Fibroblast of skin of back (primary cell): ENCODE measurements around the gene LRP5.
A peak's percentile ranks its signal among the peaks of the same experiment; 100 is the strongest.

ENCODE experiments used
- DNase-seq: peaks from one replicate; pipeline ENCODE4 v3.0.0-alpha.2; 2013

The LRP5 gene

DNA sequence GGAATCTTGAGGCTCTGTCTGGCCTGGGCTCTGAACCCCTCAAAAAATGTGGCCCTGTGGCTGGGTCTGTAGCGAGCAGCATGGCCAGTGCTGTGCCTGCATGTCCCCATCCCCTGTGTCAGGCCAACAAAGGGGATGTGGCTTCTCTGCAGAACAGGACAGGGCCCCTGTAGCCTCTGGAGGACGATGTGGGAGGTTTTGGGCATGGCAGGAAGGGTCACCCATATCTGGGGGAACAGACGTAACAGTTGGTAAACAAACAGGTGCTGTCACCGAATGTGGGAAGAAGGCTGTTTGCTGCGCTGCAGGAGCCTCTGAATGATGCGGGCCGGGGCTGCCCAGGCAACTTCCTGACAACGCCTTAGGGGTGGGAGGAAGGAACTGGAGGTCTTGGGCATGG is 35.0 kb downstream of the LRP5 start:
- no peak for DNase-seq

DNA sequence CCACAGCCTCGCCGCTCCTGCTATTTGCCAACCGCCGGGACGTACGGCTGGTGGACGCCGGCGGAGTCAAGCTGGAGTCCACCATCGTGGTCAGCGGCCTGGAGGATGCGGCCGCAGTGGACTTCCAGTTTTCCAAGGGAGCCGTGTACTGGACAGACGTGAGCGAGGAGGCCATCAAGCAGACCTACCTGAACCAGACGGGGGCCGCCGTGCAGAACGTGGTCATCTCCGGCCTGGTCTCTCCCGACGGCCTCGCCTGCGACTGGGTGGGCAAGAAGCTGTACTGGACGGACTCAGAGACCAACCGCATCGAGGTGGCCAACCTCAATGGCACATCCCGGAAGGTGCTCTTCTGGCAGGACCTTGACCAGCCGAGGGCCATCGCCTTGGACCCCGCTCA is 35.5 kb downstream of the LRP5 start:
- no peak for DNase-seq

DNA sequence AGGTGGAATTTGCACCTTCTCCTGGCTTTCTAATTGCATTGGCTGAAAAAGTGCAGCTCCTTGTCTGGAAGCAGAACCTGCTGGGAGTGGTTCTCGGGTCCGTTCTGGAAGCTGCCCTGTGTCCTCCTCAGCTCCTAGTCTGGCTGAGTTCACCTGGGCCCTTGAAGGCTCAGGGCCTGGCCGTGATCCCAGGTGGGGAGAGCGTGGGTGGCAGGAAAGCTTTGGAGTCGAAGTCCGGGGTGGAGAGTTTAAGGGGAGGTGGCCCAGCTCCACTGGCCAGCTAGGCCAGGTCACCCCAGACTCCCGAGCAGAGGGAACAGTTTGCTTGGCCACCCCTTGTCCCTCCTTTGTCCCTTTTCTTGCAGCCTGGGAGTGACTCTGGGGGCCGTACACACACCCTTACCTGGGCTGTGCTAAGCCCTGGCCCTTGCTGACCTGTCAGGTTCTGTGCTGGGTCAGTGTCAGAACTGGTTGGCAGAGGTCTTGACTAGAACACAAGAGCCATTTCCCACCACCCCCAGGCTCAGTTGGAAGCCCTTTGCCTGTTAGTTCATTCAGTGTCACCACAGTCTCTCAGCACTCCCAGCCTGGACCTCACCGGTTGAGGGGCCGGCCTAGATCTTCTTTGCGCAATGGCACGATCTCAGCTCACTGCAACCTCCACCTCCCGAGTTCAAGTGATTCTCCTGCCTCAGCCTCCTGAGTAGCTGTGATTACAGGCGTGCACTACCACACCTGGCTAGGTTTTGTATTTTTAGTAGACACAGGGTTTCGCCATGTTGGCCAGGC is 37.3 kb downstream of the LRP5 start:
- no peak for DNase-seq

DNA sequence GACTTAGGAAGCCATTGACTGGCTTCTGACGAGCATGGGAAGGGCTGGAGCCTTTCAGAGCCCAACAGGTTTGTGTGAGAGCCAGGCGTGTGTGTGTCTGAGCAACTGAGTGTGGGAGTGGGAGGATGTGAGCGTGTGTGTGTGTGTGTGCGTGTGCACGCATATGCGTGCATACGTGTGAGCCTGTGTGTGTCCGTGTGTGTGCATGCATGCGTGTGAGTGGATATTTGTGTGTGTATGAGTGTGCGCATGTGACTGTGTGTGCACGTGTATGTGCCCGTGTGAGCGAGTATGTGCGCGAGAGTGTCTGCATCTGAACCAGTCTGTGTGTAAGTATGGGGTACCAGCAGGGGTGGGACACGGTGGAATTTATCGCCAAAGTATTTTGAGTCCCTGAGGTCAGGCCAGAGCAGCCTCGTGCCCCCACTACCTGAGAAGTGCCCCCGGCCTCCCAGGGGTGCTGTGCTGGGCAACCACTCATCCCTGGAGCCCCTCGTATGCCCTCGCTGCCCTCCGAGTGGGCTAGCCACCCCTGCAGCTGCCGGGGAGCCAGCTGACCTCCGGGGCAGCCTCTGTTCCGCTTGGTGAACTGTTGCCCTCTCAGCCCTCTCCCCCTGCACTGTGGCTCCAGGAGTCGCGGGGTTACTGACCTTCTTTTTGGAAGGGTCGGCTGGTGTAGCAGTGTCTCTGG is 38.5 kb downstream of the LRP5 start:
- no peak for DNase-seq

DNA sequence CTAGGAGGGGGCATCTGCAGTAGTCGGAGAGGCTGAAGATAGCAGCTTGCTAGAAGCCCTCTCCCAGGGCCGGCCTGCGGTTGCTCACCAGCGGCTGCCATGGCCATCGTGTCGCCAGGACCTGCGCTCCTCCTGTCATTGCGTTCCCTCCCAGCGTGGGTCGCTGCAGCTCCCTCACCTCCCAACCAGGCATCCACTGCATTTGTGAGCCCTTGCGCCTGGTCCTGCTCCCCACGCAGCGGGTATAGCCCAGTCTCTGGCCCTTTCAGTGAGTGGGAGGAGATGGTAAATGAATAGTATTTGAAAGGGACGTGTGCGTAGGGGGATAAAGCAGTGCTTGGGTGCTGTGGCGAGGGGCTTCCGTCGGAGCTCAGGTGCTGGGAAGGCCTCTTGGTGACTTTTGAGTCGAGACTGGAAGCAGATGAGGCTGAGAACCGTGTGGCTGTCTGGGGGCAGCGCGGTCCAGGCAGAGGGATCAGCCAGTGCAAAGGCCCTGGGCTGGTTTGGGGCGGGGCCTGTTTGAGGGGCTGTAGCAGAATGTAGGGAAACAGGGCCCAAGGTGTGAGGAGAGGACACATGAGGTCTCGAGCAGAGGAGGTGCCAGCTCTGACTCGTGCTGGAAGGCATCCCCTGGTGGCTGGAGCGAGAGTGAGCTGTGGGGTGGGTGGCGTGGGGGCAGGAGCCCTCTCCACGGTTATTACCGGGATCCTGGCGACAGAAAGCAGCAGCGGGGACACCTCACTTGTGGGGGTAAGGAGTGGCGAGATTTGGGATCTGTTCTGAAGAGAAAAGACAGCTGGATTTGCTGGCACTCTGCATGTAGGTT is 39.3 kb downstream of the LRP5 start:
- no peak for DNase-seq

DNA sequence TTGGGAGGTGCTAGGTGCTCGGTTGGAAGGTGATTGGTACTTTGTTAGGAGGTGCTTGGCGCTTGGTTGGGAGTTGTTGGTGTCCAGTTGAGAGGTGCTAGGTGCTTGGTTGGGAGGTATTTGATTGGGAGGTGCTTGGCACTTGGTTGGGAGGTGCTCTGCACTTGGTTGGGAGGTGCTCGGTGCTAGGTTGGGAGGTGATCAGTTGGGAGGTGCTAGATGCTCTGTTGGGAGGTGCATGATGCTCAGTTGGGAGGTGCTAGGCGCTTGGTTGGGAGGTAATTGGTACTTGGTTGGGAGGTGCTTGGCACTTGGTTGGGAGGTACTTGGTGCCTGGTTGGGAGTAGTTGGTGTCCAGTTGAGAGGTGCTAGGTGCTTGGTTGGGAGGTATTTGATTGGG is 40.2 kb downstream of the LRP5 start:
- no peak for DNase-seq

DNA sequence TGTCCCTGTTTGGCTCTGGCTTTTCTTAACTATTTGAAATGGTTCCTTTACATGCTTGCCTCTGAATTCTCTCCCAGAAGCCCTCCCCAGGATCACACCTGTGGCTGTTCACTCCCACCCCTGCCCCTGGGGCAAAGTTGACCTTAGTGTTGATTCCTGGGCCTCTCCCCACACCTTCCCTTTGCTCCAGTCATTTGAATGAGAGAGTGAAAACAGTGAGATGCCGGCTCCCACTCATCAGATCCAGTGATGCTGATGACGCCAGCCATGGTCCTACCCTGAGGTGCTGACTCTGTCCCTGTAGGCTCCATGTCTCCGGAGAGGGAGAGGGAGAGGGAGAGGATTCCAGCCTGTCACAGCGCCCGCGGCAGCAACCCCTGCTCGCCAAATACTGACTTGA is 40.7 kb downstream of the LRP5 start:
- DNase-seq: no peak

DNA sequence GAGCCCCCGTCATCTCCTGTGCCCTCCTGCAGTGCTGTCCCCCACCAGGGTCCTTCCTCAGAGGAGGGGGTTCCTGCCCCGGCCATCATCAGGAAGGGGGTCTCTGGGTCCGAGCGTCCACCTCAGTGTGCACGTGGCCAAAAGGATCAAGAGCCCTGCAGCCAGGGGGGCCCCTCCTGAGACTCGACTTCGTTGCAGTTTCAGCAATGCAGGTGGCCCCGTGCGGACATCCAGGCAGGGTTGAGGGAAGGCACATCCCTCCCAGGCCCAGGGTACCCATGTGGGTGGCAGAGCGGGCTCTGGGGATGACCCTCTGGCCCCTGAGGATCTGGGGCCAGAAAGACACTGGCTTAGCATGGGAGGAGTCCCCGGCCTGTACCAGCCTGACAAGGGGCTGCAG is 41.3 kb downstream of the LRP5 start:
- DNase-seq: no peak

DNA sequence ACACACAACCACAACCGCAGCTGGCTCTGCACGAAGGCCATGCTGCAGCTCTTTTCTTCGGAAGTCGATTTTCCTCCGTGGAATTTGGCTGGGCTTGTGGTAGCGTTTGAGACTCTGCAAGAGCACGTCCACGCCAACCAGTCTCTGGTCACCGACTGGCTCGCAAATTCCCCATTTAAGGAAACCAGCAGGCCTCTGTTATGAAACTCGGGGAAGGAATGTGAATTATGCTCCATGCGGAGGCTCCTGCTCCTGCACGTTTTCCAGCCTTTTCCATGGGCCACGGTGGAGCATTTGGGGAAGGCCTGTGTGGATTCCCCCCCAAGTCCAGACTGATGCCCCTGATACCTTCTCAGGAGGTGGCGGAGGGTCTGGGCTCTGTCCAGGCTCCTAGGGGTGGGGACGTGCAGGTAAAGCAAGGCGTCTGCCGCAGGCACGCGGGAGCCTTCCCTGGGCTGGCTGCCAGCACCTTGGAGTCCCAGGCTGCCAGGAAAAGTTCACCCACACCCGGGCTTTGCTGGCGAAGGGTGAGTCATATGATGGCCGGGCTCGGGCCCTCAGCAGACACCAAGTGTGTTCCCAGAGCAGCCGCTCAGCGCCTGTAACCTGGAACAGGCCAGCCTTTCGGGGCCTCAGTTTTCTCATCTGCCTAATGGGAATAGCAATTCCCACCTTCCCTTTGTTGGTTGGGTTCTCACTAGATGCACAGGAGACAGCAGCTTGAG is 41.9 kb downstream of the LRP5 start:
- peak; percentile 98 for DNase-seq

DNA sequence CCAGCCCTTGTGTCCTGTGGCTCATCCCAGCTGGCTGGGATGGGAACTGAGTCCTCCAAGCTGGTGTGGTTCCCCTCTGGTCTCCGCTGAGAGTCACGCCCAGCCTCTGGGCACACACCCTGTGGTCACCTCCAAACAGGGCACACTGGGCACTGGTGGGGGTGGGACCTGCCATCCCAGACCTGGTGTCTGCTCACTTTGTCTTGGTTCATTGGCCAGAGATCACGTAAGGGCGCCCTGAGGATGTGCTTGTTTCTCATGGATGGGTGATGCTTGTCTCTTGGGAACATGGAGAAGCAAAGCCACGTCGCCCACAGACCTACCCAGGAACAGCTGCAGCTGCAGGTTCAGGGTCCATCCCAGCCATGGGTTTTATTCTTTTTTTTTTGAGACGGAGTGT is 43.1 kb downstream of the LRP5 start:
- DNase-seq: no peak

DNA sequence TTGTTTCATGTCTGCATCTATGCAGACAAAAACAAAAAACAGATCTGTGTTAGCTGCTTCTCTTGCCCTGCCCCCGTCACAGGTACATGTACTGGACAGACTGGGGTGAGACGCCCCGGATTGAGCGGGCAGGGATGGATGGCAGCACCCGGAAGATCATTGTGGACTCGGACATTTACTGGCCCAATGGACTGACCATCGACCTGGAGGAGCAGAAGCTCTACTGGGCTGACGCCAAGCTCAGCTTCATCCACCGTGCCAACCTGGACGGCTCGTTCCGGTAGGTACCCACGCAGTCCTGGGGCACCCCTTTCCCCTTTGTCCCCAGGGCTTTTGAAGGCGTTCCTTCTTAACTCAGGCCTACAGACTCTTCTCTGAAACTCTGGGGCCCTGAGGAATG is 45.2 kb downstream of the LRP5 start:
- DNase-seq: no peak

DNA sequence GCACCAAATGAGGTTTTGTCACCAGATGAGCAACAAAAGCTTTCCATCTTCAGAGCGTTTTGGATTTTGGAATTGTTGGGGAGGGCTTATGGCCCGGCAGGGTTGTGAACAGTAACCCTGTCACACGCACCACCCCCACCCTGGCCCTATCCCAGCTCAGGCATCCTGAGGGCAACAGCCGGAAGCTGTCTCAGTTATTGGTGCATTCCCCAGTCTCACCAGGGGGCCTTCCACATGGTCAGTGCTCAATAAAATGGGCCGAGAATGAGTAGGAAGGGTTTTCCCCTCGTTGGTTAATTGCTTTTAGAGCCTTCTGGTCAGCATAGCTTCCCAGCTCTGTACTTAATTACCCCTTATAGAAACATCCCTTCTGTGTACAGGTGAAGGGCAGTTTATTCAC is 46.0 kb downstream of the LRP5 start:
- peak; percentile 43 for DNase-seq

DNA sequence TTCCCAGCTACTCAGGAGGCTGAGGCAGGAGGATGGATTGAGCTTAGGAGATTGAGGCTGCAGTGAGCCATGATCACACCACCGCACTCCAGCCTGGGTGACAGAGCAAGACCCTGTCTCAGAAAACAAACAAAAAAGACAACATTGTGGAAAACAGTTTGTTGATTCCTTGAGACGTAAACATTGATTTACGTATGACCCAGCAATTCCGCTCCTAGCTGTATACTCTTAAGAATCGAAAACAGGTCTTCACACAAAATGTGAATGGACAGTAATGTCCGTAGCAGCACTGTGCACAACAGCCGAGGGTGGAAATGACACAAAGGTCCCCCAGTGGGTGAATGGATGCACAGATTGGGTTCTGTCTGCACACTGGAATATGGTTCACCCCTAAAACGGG is 49.3 kb downstream of the LRP5 start:
- DNase-seq: no peak

DNA sequence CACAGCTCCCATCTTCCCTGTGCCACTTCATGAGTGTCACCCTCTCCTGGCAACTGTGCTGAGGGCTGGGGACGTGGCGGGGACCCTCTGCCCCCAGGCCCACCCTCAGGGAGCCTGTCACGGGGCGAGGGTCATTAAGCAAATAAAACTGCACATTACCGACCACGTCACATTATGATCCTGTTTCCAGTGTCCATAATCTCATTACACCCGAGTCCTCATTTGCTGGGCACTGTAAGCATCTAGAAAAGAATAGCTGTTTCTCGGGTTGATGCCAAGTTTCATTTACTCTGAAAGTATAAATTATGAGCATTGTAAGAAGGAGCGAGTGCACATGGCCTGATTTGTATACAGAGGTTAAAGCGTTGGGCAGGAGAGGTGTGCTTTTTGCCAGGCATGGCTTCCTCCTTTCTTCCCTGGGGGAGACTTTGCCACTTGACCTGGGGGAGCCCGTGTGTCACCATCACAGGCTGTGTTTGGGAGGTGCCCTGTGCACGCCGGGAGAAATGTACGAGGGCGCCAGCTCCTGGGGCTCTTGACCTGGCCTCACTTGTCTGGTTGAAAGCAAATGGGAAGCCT is 50.5 kb downstream of the LRP5 start:
- DNase-seq: no peak

DNA sequence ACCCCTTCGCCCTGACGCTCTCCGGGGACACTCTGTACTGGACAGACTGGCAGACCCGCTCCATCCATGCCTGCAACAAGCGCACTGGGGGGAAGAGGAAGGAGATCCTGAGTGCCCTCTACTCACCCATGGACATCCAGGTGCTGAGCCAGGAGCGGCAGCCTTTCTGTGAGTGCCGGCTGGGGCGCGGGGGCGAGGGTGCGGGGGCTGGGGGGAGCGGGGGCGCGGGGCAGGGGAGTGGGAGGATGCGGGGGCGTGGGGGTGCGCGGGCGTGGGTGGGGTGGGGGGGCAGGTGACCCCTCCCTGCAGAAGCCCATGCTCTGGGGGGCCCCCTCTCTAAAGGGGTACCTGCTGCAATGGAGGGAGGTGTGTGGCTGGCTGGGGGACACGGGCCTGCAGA is 51.4 kb downstream of the LRP5 start:
- DNase-seq: no peak

DNA sequence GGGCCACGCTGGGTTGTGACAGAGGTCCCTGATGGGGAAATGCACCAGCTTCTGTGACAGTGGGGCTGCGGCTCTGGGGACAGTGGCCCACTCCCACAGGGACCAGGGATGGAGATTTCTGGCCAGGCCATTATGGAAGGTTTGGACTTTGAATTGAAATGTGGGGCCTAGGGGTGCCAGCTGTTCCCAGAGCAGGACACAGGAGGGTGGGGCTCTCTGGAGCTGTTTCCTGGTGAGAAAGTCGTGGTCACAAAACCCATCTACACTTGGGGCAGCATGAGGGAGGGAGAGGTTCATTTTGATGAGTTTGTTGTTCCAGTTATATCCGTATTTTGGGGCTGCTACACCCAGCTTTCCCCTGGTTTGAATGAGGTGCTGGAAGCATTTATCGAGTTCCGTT is 52.2 kb downstream of the LRP5 start:
- no peak for DNase-seq

DNA sequence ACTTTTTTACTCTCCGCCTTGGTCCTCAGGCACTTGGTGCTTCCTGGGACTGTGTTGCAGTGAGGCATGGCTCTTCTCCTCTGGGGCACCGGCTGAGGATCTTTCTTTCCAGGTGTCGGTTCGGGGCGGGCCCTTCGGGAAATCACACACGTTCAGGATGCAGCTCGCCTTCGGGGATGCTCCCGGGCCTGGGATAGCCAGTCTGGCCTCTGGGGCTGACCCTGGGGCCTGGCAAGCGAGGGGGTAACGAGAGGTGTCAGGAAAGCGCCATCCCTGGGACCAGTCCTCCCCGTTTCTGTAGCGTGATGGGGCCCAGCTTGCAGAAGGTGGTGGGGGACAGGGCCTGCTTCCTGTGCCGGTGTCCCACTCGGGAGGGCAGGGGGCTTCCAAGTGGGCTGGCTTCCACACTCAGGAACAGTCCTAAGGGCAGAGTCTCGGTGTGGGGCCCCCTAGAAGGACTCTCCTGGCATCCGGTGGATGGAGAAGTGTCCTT is 53.6 kb downstream of the LRP5 start:
- no peak for DNase-seq

DNA sequence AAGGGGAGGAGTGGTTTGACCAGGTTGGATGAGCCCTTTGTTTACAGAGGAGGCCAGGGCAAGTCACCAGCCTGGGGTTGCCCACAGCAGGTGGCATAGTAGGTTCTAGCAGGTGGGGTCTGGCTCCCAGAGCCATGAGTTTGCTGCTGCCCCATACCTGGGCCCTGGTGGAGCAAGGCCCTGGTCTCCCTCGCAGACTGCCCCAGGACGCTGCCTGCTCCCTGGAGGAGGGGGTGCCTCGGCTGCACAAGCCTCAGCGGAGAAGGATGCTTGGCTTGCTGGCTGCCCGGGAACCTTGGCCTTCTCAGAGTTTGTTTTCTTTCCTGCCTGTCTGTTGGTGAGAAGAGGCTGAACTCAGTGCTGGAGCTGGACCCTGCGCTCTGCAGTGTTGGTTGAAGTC is 54.9 kb downstream of the LRP5 start:
- no peak for DNase-seq

DNA sequence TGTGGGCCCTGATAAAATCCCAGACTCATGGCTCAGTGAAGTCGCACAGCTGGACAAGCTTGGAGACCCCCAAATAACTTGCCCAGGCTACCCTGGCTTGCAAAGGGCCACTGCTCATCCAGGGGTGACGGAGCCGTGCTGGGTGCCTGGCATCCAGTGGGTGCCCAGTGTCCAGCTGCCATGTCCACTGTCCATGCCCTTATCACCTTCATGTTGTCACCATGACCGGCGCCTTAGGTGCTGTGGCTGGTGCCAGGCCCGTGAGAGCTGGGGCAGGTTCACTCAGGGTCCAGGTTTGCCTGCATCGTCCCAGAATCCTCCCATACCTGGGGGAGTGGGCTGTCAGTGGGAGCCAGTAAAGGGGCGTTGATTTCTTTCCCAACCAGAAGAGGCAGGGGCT is 57.4 kb downstream of the LRP5 start:
- DNase-seq: no peak

DNA sequence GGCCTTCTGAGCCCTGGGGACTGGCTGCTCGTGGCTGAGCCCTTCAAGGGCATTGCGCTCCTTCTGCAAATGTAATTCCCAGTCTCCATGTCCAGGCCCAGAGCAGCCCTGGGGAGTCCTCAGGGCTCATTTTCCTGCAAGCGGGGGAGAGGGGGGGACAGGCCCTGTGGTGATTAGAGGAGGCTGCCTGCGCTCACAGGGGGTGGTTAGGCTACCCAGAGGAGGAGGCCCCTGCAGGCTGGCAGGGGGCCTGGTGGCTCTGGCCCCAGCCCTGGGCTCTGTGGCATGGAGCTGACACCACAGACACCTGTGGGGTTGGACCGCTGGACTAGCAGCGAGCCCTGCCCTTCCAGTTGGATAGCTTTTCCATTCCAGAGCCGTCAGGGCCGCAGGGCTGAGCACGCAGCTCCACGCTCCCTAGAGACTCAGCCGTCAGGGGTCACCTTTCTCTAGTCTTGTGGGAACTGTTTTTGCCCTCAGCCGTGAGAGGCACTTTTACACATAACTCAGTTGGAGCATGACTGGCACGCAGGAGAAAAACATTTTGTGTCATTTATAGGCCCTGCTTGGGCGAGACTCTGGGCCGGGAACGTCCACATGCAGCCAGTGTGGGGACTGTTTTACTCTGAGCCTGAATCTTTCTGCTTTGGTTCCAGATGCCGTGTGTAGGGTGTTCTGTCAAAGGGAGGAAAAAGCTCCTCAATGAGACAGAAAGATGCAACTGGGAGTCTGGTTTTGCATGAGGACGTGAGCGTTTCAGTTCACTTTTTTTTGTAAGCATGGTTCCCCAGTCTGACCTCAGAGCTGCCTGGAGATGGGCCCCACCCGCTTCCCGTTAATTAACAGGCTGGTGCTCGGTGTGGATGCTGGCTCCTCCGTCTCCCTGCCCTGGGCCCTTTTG is 58.1 kb downstream of the LRP5 start:
- DNase-seq: peak; percentile 76
